Sciatic nerve (tissue), 2 donors: ENCODE measurements around the gene CPT1A. TPM values are rescaled to one million over a fixed set of nuclear protein-coding genes. Genes with fewer than 3 reads are reported as not detected.

Experiments
- ATAC-seq: fragments of 200-7000 bp; cut with Tn5 transposase; one replicate; pipeline ENCODE4 v1.9.1; 2020; ENCODE audit warnings: mild to moderate bottlenecking, moderate library complexity
- DNase-seq: peaks from one replicate; pipeline ENCODE4 v3.0.0-alpha.2; 2020; ENCODE audit warnings: low spot score
- intact Hi-C: fragments of 100-400 bp; cut with DNase I; formaldehyde crosslinking; loops from one replicate; pipeline ENCODE4 v1.14.2; 2022
- total RNA-seq: library from RNA; stranded (reverse); fragmentation: NEBNext Ultra II Directional; extraction: Animal tissue kit (Norgen Biotek cat#: 25700); gene quantifications from one replicate; pipeline ENCODE4 v1.2.1, GENCODE V29; 2021
- donor health status: DM: no; HTN: no; CAD: no.
- donor health status: DM: no; HTN: no; CAD: no.

CPT1A gene
- total RNA-seq, 1 donor from 2014 or later, result 55.9 TPM

GRCh38 chr11:68837583-68838571 is 3.8 kb downstream of the CPT1A start:
- ATAC-seq (no peak), DNase-seq (no peak)
- intact Hi-C loops, result no loop called here

- intact Hi-C loops, result no loop called here
- DNase-seq, result no peak
- ATAC-seq, result no peak
Observed at GRCh38 chr11:68835749-68836148, 6.0 kb downstream of the CPT1A start.

GRCh38 chr11:68835328-68835727 is 6.4 kb downstream of the CPT1A start:
- DNase-seq (no peak), ATAC-seq (no peak)
- intact Hi-C loops, result no loop called here

- intact Hi-C loops, result no loop called here
- ATAC-seq (peak; percentile 68), DNase-seq (no peak)
Observed at GRCh38 chr11:68832476-68833181, 9.1 kb downstream of the CPT1A start.

GRCh38 chr11:68831124-68831523 is 10.6 kb downstream of the CPT1A start:
- DNase-seq (no peak), ATAC-seq (no peak)
- intact Hi-C loops, result no loop called here

- ATAC-seq (no peak), DNase-seq (no peak)
- intact Hi-C loops, result no loop called here
Observed at GRCh38 chr11:68829581-68829980, 12.1 kb downstream of the CPT1A start.

- no peak for ATAC-seq
- DNase-seq, result no peak
- intact Hi-C loops, result no loop called here
Observed at GRCh38 chr11:68828957-68829356, 12.8 kb downstream of the CPT1A start.

GRCh38 chr11:68828155-68828931 is 13.4 kb downstream of the CPT1A start:
- intact Hi-C loops, result no loop called here
- DNase-seq (no peak), ATAC-seq (peak; percentile 41)

- intact Hi-C loops, result no loop called here
- DNase-seq, result no peak
- peak; percentile 24 for ATAC-seq
Observed at GRCh38 chr11:68827733-68828132, 14.0 kb downstream of the CPT1A start.

GRCh38 chr11:68826726-68827125 is 15.0 kb downstream of the CPT1A start:
- ATAC-seq, result no peak
- no peak for DNase-seq
- intact Hi-C loops, result no loop called here

GRCh38 chr11:68825571-68825970 is 16.1 kb downstream of the CPT1A start:
- intact Hi-C loops, result no loop called here
- no peak for ATAC-seq
- no peak for DNase-seq

GRCh38 chr11:68822546-68822945 is 19.2 kb downstream of the CPT1A start:
- DNase-seq (no peak), ATAC-seq (no peak)
- intact Hi-C loops, result no loop called here

- DNase-seq (no peak), ATAC-seq (no peak)
- intact Hi-C loops, result no loop called here
Observed at GRCh38 chr11:68821670-68822069, 20.0 kb downstream of the CPT1A start.

GRCh38 chr11:68819362-68819761 is 22.4 kb downstream of the CPT1A start:
- ATAC-seq (peak; percentile 9), DNase-seq (no peak)
- intact Hi-C loops, result no loop called here

- no peak for ATAC-seq
- intact Hi-C loops, result no loop called here
- DNase-seq, result no peak
Observed at GRCh38 chr11:68818181-68818580, 23.5 kb downstream of the CPT1A start.

- intact Hi-C loops, result no loop called here
- no peak for DNase-seq
- ATAC-seq, result no peak
Observed at GRCh38 chr11:68817554-68817953, 24.2 kb downstream of the CPT1A start.

GRCh38 chr11:68816917-68817419 is 24.7 kb downstream of the CPT1A start:
- ATAC-seq (no peak), DNase-seq (no peak)
- intact Hi-C loops, result no loop called here

GRCh38 chr11:68816251-68816776 is 25.4 kb downstream of the CPT1A start:
- intact Hi-C loops, result no loop called here
- DNase-seq (no peak), ATAC-seq (no peak)

- no peak for ATAC-seq
- no peak for DNase-seq
- intact Hi-C loops, result no loop called here
Observed at GRCh38 chr11:68813773-68814172, 27.9 kb downstream of the CPT1A start.
